HL-60 (cell line): ENCODE measurements around the gene HOXB2.

Experiments
- CTCF ChIP-seq: IDR thresholded peaks from one replicate; pipeline ENCODE4 v1.5.1; 2011; ENCODE audit warnings: low read length, control low read depth, inconsistent platforms; ENCODE audit not compliant: insufficient read depth
- POLR2AphosphoS5 ChIP-seq: IDR thresholded peaks from 2 replicates; pipeline ENCODE4 v1.6.1; 2012; ENCODE audit warnings: low read depth

GRCh38 chr17:48571826-48572417 lies 27.0 kb upstream of the HOXB2 start:
- TF ChIP-seq CTCF (no peak), POLR2AphosphoS5 (no peak)
